ENCODE measurements around the gene ZNF93. TPM values are rescaled to one million over a fixed set of nuclear protein-coding genes. Genes with fewer than 3 reads are reported as not detected.
"Not testable (repeated sequence)": the region's sequence is repeated elsewhere in the genome, so short reads cannot be mapped to it uniquely, and the experiment has no call there.

Gene ZNF93
- total RNA-seq, 1 donor from 2014 or later = 4.7 TPM

GRCh38 chr19:19884583-19884982 is 16.2 kb upstream of the ZNF93 start:
- no peak for DNase-seq (ENCODE audit: extremely low spot score, unreplicated experiment)
- Mint-ChIP-seq H3K4me1 (ENCODE audit: unreplicated experiment) (no peaks in the 10 kb centered on the region), H3K27ac (ENCODE audit: unreplicated experiment) (no peak overlapping the region), H3K27me3 (ENCODE audit: unreplicated experiment) (no peaks in the 10 kb centered on the region), H3K36me3 (ENCODE audit: unreplicated experiment) (peaks cover 80% of the 10 kb centered on the region), H3K4me3 (ENCODE audit: unreplicated experiment) (no peak overlapping the region), H3K9me3 (ENCODE audit: unreplicated experiment) (peaks cover 14% of the 10 kb centered on the region)
- no peak for TF ChIP-seq CTCF (IDR thresholded peaks at IDR 0.05)

DNA sequence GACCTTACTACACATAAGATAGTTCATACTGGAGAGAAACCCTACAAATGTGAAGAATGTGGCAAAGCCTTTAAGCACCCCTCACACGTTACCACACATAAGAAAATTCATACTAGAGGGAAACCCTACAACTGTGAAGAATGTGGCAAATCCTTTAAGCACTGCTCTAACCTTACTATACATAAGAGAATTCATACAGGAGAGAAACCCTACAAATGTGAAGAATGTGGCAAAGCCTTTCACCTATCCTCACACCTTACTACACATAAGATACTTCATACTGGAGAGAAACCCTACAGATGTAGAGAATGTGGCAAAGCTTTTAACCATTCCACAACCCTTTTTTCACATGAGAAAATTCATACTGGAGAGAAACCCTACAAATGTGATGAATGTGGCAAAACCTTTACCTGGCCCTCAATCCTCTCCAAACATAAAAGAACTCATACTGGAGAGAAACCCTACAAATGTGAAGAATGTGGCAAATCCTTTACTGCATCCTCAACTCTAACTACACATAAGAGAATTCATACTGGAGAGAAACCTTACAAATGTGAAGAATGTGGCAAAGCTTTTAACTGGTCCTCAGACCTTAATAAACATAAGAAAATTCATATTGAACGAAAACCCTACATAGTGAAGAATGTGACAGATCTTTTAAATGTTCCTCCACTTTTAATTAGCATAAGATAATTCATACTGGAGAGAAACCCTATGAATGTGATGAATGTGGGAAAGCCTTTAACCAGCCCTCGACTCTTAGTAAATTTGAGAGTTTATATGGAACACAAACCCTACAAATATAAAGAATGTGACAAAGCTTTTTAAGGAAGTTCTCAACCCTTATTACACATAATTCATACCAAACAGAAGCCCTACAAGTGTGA is 8.4 kb upstream of the ZNF93 start:
- H3K36me3 Mint-ChIP-seq (ENCODE audit: unreplicated experiment) = peaks cover 63% of the 10 kb centered on the region
- peaks cover 39% of the 10 kb centered on the region for H3K9me3 Mint-ChIP-seq (ENCODE audit: unreplicated experiment)
- H3K27ac Mint-ChIP-seq (ENCODE audit: unreplicated experiment); H3K4me3 Mint-ChIP-seq (ENCODE audit: unreplicated experiment); H3K27me3 Mint-ChIP-seq (ENCODE audit: unreplicated experiment); DNase-seq (ENCODE audit: extremely low spot score, unreplicated experiment); H3K4me1 Mint-ChIP-seq (ENCODE audit: unreplicated experiment): not testable (repeated sequence)

DNA sequence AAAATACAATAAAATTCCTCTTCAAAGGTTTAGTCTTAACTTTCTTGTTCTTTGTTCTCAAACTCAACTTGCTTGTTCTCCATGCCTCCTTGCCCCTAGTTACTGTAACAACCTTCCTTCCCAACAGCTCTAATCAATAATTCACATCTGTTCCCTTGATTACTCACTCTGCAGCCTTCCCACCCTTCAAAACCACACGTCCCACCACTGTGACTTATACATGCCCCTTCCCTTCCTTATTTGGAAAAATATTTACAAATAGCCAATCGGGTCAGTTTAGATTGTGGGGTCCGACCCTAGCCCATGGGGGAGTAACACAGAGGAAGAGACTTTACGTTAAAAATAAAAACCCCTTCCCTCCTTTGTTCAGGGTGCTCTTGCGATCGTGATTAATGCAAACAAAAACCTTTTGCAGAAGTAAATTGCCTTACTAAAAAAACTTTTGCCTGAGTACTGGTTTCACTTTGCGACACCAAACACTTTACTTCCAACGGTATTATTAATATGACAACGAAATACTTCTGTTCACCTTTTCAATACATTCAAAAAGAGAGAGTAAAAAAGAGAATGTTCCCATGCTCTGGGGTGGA is 512 bp upstream of the ZNF93 start:
- no peaks in the 10 kb centered on the region for H3K27me3 Mint-ChIP-seq (ENCODE audit: unreplicated experiment)
- no peak for TF ChIP-seq CTCF (IDR thresholded peaks at IDR 0.05)
- peak overlapping the region; percentile 99 for H3K27ac Mint-ChIP-seq (ENCODE audit: unreplicated experiment)
- peaks cover 42% of the 10 kb centered on the region for H3K9me3 Mint-ChIP-seq (ENCODE audit: unreplicated experiment)
- no peak for DNase-seq (ENCODE audit: extremely low spot score, unreplicated experiment)
- H3K36me3 Mint-ChIP-seq (ENCODE audit: unreplicated experiment) = peaks cover 28% of the 10 kb centered on the region
- peak overlapping the region; percentile 94 for H3K4me3 Mint-ChIP-seq (ENCODE audit: unreplicated experiment)
- peaks cover 26% of the 10 kb centered on the region for H3K4me1 Mint-ChIP-seq (ENCODE audit: unreplicated experiment)

- not testable (repeated sequence) for DNase-seq (ENCODE audit: extremely low spot score, unreplicated experiment); H3K27ac Mint-ChIP-seq (ENCODE audit: unreplicated experiment); H3K27me3 Mint-ChIP-seq (ENCODE audit: unreplicated experiment); H3K4me3 Mint-ChIP-seq (ENCODE audit: unreplicated experiment)
- Mint-ChIP-seq H3K4me1 (ENCODE audit: unreplicated experiment) (peaks cover 20% of the 10 kb centered on the region), H3K36me3 (ENCODE audit: unreplicated experiment) (peaks cover 33% of the 10 kb centered on the region), H3K9me3 (ENCODE audit: unreplicated experiment) (peaks cover 30% of the 10 kb centered on the region)
Observed at GRCh38 chr19:19907551-19907950, 6.8 kb downstream of the ZNF93 start.

DNA sequence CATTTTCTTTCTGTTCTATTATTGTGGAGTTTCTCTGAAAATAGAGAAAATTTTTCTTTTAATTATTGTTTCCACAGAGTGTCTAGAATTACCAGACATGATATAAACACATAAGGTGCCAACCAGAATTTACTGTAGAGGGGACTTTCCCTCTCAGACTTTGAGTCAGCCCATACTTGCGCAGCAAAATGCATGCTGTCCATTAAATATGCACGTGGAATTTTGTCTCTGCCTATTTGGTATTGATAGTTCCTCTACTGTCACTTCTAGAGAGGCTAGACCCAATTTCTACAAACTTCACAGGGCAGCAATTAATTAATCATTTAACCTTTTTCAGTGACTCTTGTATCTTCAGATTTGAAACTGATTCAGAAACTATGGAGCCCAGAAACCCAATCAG is 8.9 kb downstream of the ZNF93 start:
- Mint-ChIP-seq H3K4me1 (ENCODE audit: unreplicated experiment) (peaks cover 10% of the 10 kb centered on the region), H3K4me3 (ENCODE audit: unreplicated experiment) (no peak overlapping the region), H3K27me3 (ENCODE audit: unreplicated experiment) (no peaks in the 10 kb centered on the region), H3K36me3 (ENCODE audit: unreplicated experiment) (peaks cover 37% of the 10 kb centered on the region), H3K9me3 (ENCODE audit: unreplicated experiment) (peaks cover 31% of the 10 kb centered on the region), H3K27ac (ENCODE audit: unreplicated experiment) (no peak overlapping the region)
- TF ChIP-seq CTCF (IDR thresholded peaks at IDR 0.05) = no peak
- no peak for DNase-seq (ENCODE audit: extremely low spot score, unreplicated experiment)

DNA sequence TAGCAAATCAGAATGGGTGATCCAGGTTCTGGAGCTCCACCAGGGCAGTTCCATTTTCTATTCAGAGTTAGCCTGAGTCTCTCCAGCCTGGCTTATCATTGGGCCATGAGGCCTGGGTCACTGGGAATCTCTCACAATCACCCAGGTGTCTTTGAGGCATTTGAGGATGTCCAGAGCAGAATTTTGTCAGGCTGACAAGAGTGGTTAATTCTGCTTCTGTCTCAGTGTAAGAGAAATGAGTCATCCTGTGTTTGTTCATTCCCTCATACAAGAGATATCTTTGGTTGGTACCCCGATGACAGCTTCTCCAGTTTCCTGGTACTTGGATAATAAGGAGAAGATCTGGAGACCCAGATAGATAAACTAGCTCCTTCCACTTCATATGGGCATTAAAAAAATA is 10.4 kb downstream of the ZNF93 start:
- no peak overlapping the region for H3K4me3 Mint-ChIP-seq (ENCODE audit: unreplicated experiment)
- H3K27ac Mint-ChIP-seq (ENCODE audit: unreplicated experiment) = no peak overlapping the region
- H3K36me3 Mint-ChIP-seq (ENCODE audit: unreplicated experiment) = peaks cover 35% of the 10 kb centered on the region
- no peak for TF ChIP-seq CTCF (IDR thresholded peaks at IDR 0.05)
- no peaks in the 10 kb centered on the region for H3K27me3 Mint-ChIP-seq (ENCODE audit: unreplicated experiment)
- H3K4me1 Mint-ChIP-seq (ENCODE audit: unreplicated experiment) = peaks cover 1% of the 10 kb centered on the region
- H3K9me3 Mint-ChIP-seq (ENCODE audit: unreplicated experiment) = peaks cover 29% of the 10 kb centered on the region
- no peak for DNase-seq (ENCODE audit: extremely low spot score, unreplicated experiment)
